ENCODE results near the gene BTBD8. TPM values are rescaled to one million over a fixed set of nuclear protein-coding genes. Genes with fewer than 3 reads are reported as not detected.

Gene BTBD8
- total and polyA plus RNA-seq, 7 donors: 0.99 to 8.3 (median 4.9) TPM

DNA sequence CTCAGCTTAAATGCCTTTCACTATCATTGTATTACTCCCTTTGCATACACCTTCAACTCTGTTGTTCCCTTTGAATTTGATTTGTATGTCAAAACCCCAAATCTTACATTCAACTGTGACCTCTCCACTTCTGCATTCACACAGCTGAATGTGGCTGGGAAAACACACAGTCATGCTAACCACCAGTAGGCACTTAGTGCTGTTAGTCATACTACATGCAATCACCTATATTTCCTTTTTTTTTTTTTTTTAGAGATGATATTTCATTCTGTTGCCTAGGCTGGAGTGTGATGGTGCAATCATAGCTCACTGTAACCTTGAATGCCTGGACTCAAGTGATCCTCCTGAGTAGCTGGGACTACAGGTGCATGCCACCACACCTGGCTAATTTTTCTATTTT is 16.2 kb downstream of the BTBD8 start:
- no peaks in the 10 kb centered on the region for H3K36me3 ChIP-seq
- no peaks in the 10 kb centered on the region for H3K4me1 ChIP-seq
- no peak overlapping the region for H3K4me3 ChIP-seq
- no peaks in the 10 kb centered on the region for H3K27me3 ChIP-seq
- intact Hi-C loops (cut with DNase I): no loop called here
- TF ChIP-seq CTCF (IDR thresholded peaks at IDR 0.05) (no peak), EP300 (IDR thresholded peaks at IDR 0.05) (no peak), POLR2A (IDR thresholded peaks at IDR 0.05) (no peak), POLR2AphosphoS5 (IDR thresholded peaks at IDR 0.05) (no peak)
- no peak overlapping the region for H3K27ac ChIP-seq
- H3K9me3 ChIP-seq: no peaks in the 10 kb centered on the region
- DNase-seq: no peak

GRCh38 chr1:92105546-92106081 is 25.5 kb downstream of the BTBD8 start:
- Histone ChIP-seq H3K36me3 (peaks cover 0 to 15% (median 6%) of the 10 kb centered on the region in 4 donors), H3K9me3 (no peaks in the 10 kb centered on the region), H3K27me3 (no peaks in the 10 kb centered on the region), H3K4me1 (no peaks in the 10 kb centered on the region), H3K4me3 (no peak overlapping the region), H3K27ac (no peak overlapping the region)
- no peak for TF ChIP-seq EP300 (IDR thresholded peaks at IDR 0.05)
- TF ChIP-seq POLR2A (IDR thresholded peaks at IDR 0.05): no peak
- no peak for TF ChIP-seq CTCF (IDR thresholded peaks at IDR 0.05)
- TF ChIP-seq POLR2AphosphoS5 (IDR thresholded peaks at IDR 0.05): no peak
- DNase-seq: no peak
- intact Hi-C loops (cut with DNase I): no loop called here
- WGBS, 2 donors: 79 to 90% methylated on average over 3 of the region's 3 CpGs

DNA sequence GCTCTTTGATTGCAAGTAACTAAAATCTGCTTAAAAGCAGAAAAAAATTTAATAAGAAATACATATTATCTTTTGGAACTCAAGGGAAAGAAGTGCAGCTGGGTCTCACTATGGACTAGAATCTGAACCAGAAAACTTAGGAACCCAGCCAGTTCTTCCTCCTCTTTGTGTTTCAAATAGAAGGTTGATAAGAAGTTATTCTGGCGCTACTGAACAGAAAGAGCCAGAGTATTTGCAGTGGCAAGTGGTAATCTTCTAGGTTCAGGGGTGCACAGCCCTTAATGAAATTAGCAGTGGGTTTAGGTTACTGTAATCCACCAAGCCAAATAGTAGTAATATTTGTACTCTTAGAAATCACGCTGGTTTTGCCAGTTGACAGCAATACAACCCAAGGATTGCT is 28.5 kb downstream of the BTBD8 start:
- TF ChIP-seq CTCF (IDR thresholded peaks at IDR 0.05): no peak
- peaks cover 0 to 7% (median 2%) of the 10 kb centered on the region in 4 donors for H3K36me3 ChIP-seq
- H3K9me3 ChIP-seq: no peaks in the 10 kb centered on the region
- no peak overlapping the region for H3K4me3 ChIP-seq
- no peak overlapping the region for H3K27ac ChIP-seq
- DNase-seq: no peak
- 98 to 99% methylated on average over 2 of the region's 2 CpGs for WGBS, 2 donors
- intact Hi-C loops (cut with DNase I): no loop called here
- H3K27me3 ChIP-seq: no peaks in the 10 kb centered on the region
- H3K4me1 ChIP-seq: no peaks in the 10 kb centered on the region

DNA sequence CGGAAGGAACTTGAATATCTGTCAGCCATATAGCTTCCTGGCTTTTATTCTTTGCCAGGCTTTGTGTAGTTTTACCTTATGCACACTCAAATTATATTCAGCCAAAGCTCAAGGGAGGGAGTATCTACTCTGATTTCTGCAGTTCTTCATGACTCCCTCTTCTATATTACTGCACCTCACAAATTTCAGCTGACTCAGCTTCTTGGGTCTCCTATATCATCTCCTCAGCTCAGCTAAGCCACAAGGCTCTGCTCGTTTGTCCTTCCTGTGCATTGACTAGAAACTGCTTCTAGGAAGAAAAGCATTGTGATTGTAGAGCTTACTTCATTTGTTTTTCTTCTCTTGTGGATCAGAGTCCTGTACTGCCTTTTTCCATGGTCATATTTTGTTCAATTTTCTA is 37.4 kb downstream of the BTBD8 start:
- H3K9me3 ChIP-seq: no peaks in the 10 kb centered on the region
- no peaks in the 10 kb centered on the region for H3K36me3 ChIP-seq
- 55 to 73% methylated on average over 2 of the region's 2 CpGs for WGBS, 2 donors
- no peak for DNase-seq
- intact Hi-C loops (cut with DNase I): no loop called here
- TF ChIP-seq POLR2AphosphoS5 (IDR thresholded peaks at IDR 0.05): no peak
- no peak for TF ChIP-seq EP300 (IDR thresholded peaks at IDR 0.05)
- TF ChIP-seq POLR2A (IDR thresholded peaks at IDR 0.05): no peak
- no peak for TF ChIP-seq CTCF (IDR thresholded peaks at IDR 0.05)
- H3K27me3 ChIP-seq: no peaks in the 10 kb centered on the region
- no peak overlapping the region for H3K27ac ChIP-seq
- no peak overlapping the region for H3K4me3 ChIP-seq
- no peaks in the 10 kb centered on the region for H3K4me1 ChIP-seq

DNA sequence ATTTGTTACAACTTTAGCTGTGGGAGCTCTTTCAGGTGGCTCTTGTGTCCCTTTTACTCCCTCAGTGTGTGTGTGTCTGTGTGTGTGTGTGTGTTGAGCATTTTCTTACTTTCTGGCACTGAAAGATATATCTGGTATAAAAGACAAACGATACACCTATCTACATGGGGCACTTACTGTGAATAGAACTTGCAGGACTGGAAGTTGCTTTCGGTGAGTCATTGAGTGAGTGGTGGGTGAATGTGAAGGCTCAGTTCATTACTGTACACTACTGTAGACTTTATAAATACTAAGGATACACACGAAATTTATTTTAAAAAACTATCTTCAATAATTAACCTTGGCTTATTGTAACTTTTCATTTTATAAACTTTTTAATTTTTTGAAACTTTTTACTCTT is 38.7 kb downstream of the BTBD8 start:
- H3K4me1 ChIP-seq: no peaks in the 10 kb centered on the region
- intact Hi-C loops (cut with DNase I): no loop called here
- H3K27ac ChIP-seq: no peak overlapping the region
- no peak for DNase-seq
- no peaks in the 10 kb centered on the region for H3K36me3 ChIP-seq
- no peaks in the 10 kb centered on the region for H3K9me3 ChIP-seq
- 80 to 85% methylated on average over 3 of the region's 3 CpGs for WGBS, 2 donors
- no peak overlapping the region for H3K4me3 ChIP-seq
- no peaks in the 10 kb centered on the region for H3K27me3 ChIP-seq
- TF ChIP-seq POLR2AphosphoS5 (IDR thresholded peaks at IDR 0.05): no peak
- no peak for TF ChIP-seq POLR2A (IDR thresholded peaks at IDR 0.05)
- no peak for TF ChIP-seq CTCF (IDR thresholded peaks at IDR 0.05)
- no peak for TF ChIP-seq EP300 (IDR thresholded peaks at IDR 0.05)

All from sigmoid colon (tissue), 7 donors.